NCI-H2081 treated with DMSO at 0.1 percent for 48 hours (cell line): ENCODE measurements around the gene SRF.
"Not testable (repeated sequence)": the region's sequence is repeated elsewhere in the genome, so short reads cannot be mapped to it uniquely, and the experiment has no call there.

Experiments used
- DNase-seq: peaks from one replicate; lab custom pipeline; 2025; lab: John Stamatoyannopoulos, UW

Gene SRF

GRCh38 chr6:43170931-43171706 lies at the start of gene SRF:
Gene SRF (plus strand): TSS chr6:43171269. CDS start chr6:43171657, 388 bp downstream.
- DNase-seq: peak; percentile 98

- DNase-seq: no peak
Observed at GRCh38 chr6:43122146-43122545, 48.9 kb upstream of the SRF start.

GRCh38 chr6:43123461-43124314 lies 47.4 kb upstream of the SRF start:
- no peak for DNase-seq

DNA sequence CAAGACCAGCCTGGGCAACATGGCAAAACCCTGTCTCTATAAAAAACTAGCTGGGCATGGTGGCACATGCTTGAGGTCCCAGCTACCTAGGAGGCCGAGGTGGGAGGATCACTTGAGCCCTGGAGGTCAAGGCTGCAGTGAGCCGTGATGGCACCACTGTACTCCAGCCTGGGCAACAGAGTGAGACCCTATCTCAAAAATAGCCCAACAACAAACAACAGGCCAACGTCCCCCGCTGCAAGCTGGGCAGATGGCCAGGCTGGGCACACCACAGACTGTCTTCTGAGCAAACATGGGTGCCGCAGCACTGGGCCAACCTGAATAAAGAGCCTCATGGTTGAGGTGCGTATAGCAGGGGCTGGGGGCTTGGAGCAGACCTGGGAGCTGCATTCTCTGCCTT lies 46.6 kb upstream of the SRF start:
- DNase-seq: no peak

DNA sequence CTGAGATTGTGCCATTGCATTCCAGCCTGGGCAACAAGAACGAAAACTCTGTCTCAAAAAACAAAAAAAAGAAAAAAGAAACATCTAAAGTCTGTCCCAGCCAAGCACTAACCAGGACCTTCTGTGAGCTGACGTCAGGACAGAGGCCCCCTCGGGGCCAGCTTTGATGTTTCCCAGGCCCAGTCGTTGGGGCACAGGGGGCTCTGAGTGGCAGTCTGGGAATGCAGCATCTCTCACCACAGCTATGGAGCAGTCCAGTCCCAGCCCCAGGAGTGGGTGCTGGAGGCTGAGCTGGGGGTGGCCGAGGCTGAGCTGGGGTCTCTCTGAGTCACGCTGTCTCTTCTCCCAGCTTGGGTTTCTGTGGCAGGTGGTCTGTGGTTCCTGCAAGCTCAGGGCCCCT lies 46.0 kb upstream of the SRF start:
- DNase-seq: no peak

GRCh38 chr6:43125555-43125954 lies 45.5 kb upstream of the SRF start:
- no peak for DNase-seq

GRCh38 chr6:43127180-43127579 lies 43.9 kb upstream of the SRF start:
- no peak for DNase-seq

DNA sequence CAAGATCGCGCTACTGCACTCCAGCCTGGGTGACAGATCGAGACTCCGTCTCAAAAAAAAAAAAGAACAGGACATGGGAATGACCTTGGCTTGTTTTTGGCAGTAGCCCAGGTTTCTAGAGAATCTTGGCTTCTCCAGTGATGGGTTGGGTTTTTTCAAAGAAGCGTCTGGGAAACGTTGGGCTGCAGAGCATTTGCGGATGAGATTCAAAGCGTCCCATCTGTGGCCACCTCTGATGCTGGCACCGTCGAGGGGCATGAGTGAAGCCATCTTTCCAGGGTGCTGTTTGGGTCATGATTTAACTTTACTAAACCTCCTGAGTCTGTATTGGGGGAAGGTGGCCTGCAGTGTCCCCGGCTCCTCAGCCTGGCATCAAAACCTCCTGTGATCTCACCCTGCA lies 43.2 kb upstream of the SRF start:
- DNase-seq: no peak

DNA sequence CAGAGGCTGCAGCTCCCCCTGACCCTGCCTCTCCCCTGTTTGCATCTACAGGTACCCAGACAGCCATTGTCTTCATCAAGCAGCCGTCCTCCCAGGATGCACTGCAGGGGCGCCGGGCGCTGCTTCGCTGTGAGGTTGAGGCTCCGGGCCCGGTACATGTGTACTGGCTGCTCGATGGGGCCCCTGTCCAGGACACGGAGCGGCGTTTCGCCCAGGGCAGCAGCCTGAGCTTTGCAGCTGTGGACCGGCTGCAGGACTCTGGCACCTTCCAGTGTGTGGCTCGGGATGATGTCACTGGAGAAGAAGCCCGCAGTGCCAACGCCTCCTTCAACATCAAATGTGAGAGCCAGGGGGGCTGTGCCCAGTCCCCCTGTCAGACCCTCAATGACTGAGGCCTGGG lies 42.1 kb upstream of the SRF start:
- no peak for DNase-seq

GRCh38 chr6:43129434-43130194 lies 41.5 kb upstream of the SRF start:
- DNase-seq: no peak

DNA sequence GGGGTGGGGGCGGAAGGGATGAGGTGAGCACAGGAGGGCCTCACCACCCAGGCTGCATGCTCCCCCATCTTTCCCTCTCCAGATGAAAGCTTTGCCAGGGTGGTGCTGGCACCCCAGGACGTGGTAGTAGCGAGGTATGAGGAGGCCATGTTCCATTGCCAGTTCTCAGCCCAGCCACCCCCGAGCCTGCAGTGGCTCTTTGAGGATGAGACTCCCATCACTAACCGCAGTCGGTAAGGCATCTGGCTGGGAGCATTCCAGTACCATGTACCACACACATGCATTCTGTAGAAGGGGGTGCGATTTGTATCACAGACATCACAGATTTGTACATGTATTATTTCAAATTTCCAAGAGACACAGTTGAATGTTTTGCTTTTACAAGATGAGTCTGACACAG lies 40.6 kb upstream of the SRF start:
- DNase-seq: no peak

GRCh38 chr6:43131379-43131778 lies 39.7 kb upstream of the SRF start:
- not testable (repeated sequence) for DNase-seq

- DNase-seq: no peak
Observed at GRCh38 chr6:43138267-43138666, 32.8 kb upstream of the SRF start.

- not testable (repeated sequence) for DNase-seq
Observed at GRCh38 chr6:43139973-43140372, 31.1 kb upstream of the SRF start.

DNA sequence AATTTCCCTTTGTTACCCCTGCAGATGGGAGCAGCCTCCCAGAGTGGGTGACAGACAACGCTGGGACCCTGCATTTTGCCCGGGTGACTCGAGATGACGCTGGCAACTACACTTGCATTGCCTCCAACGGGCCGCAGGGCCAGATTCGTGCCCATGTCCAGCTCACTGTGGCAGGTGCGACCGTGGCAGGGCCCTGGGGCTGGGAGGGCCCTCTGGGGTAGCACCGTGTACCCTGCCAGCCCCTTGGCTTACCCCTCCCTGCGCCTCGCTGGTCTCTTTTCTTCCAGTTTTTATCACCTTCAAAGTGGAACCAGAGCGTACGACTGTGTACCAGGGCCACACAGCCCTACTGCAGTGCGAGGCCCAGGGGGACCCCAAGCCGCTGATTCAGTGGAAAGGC lies 29.4 kb upstream of the SRF start:
- no peak for DNase-seq

- no peak for DNase-seq
Observed at GRCh38 chr6:43142101-43142500, 29.0 kb upstream of the SRF start.

DNA sequence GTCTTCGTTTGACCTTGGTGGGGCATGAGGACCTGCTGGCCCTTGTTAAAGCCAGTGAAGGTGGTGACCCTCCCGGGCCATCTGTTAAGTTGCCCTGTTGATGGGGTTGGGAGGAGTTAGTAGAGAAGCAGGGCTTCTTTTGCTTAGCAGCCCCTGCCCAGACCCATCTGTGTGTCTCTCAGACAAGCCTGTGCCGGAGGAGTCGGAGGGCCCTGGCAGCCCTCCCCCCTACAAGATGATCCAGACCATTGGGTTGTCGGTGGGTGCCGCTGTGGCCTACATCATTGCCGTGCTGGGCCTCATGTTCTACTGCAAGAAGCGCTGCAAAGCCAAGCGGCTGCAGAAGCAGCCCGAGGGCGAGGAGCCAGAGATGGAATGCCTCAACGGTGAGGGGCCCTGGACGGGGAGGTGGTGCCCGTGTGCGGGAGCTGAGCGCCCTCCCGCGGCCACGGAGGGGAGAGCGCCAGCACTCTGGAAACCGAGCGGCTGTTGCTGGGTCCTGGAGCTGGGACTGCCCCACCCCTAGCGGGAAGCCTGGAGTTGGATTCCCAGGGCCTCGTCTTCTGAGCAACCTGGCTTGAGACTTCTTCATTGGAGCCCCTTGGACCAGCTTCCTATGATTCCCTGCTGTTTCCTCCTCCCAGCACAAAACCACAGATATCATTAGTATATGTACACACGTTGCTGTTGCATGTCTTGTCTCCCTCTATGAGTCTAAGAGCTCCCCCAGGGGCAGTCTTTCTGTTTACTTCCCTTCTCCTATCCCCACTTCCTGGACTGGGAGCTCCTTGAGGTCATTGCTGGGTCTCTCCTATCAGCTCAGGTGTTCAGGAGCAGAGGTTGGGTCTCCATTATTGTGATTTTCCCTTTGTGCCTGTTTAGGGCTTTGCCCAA lies 27.6 kb upstream of the SRF start:
- no peak for DNase-seq

- DNase-seq: no peak
Observed at GRCh38 chr6:43144879-43145278, 26.2 kb upstream of the SRF start.

- no peak for DNase-seq
Observed at GRCh38 chr6:43146261-43146660, 24.8 kb upstream of the SRF start.

DNA sequence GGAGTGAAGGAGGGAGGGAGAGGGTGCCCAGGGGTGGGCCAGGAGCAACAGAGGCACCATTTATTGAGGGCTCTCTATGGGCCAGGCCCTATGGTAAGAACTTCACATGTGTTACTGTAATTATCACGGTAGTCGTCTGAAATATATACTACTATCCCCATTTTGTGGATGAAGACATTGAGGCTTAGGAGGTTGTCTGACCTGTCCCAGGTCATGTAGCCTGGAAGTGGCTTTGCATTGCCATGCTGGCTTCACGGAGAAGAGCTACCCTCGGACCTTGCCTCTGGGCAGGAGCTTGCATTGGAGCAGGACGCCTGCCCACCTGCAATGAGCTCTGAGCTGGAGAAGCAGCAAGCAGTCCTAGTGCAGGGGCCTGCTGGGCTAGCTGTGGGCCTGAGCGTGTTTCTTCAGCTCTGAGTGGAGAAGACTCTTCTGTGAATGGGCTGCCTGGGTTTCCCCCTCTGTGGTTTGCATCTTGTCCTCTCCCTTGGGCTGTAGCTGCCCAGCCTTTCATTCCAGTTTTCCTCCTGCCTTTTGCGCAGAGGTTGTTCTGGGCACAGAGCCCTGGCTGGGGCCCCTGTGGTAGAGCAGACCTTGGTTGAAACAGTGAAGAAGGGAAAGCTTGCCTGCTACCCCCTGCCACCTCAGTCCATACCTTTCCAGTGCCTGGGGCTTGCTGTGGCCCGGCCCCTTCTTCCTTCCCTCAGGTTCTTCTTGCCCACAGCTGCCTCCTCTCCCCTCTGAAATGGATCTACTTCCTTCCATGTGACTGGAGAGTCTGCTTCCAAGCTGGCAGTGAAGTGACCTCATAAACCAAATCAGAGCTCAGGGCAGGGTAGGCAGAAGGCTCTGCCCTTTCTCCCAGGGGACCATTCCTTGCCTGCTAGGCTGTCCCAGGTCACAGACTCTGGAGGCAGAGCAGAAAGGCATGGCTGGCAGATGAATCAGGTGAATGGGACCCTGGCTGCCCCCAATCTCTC lies 24.1 kb upstream of the SRF start:
- no peak for DNase-seq
